ENCODE measurements around the gene ITGBL1. TPM values are rescaled to one million over a fixed set of nuclear protein-coding genes. Genes with fewer than 3 reads are reported as not detected.

Gene ITGBL1
- total and polyA plus RNA-seq, 2 of the 8 experiments (the other 6 are each of a cell fraction or from before 2014, with no cell fraction given) = not detected

GRCh38 chr13:101726681-101727080, 274.2 kb downstream of the ITGBL1 start:
- ChIA-PET POLR2A (ENCODE audit: partially characterized antibody) (no interaction called here), CTCF (ENCODE audit: partially characterized antibody) (no interaction called here)
- Histone ChIP-seq H2BK5ac (ENCODE audit: low read depth, low read length) (no peak overlapping the region), H2BK12ac (ENCODE audit: low read depth, low read length) (no peak overlapping the region), H3K18ac (ENCODE audit: extremely low read depth, low read length) (no peak overlapping the region), H2BK15ac (ENCODE audit: low read length) (no peak overlapping the region), H4K91ac (replicated peaks; ENCODE audit: insufficient read length, low read length) (no peak overlapping the region), H3K14ac (ENCODE audit: insufficient read length) (no peak overlapping the region), H3K79me2 (ENCODE audit: control insufficient read depth in 1 of 2, insufficient read depth in 2 of 2, low read length in 2 of 2) (no peaks in the 10 kb centered on the region), H3K9me3 (ENCODE audit: insufficient read depth in 2 of 2, low read depth in 1 of 2, low read length in 1 of 2) (no peaks in the 10 kb centered on the region), H4K5ac (ENCODE audit: insufficient read length, low read depth, low read length) (no peak overlapping the region), H3K4me2 (ENCODE audit: insufficient read depth in 1 of 2, low read depth in 2 of 2, low read length in 2 of 2) (no peak overlapping the region), H3K4me1 (replicated peaks in 1 of 4; ENCODE audit: control insufficient read depth in 3 of 4, insufficient read depth in 4 of 4, low read length in 3 of 4) (no peaks in the 10 kb centered on the region), H3K23me2 (ENCODE audit: low read depth, low read length) (no peaks in the 10 kb centered on the region), H3K9ac (replicated peaks in 1 of 4; ENCODE audit: extremely low read depth in 1 of 4, low read depth in 3 of 4, low read length in 3 of 4) (no peak overlapping the region), H3K56ac (replicated peaks; ENCODE audit: insufficient read length, low read depth, low read length) (no peak overlapping the region), H2BK120ac (replicated peaks; ENCODE audit: low read depth, low read length) (no peak overlapping the region), H3K27me3 (replicated peaks in 1 of 4; ENCODE audit: control insufficient read depth in 3 of 4, extremely low read depth in 1 of 4, insufficient read depth in 3 of 4, low read length in 3 of 4) (no peaks in the 10 kb centered on the region), H4K20me1 (replicated peaks in 1 of 2; ENCODE audit: control insufficient read depth in 1 of 2, insufficient read depth in 2 of 2, low read length in 2 of 2) (no peaks in the 10 kb centered on the region), H3K36me3 (ENCODE audit: control insufficient read depth in 2 of 4, insufficient read depth in 4 of 4, low read length in 3 of 4) (no peaks in the 10 kb centered on the region), H2AK5ac (ENCODE audit: low read depth, low read length) (no peak overlapping the region), H3K23ac (ENCODE audit: insufficient read length) (no peak overlapping the region), H3K4ac (replicated peaks; ENCODE audit: insufficient read length, low read depth, low read length) (no peak overlapping the region), H2AFZ (ENCODE audit: low read length) (no peak overlapping the region), H4K8ac (ENCODE audit: extremely low read depth, insufficient read depth, low read length) (no peak overlapping the region), H2BK20ac (ENCODE audit: low read length) (no peak overlapping the region), H3K79me1 (ENCODE audit: low read depth, low read length) (no peaks in the 10 kb centered on the region), H3K27ac (ENCODE audit: low read depth, low read length) (no peak overlapping the region), H3K4me3 (ENCODE audit: extremely low read depth in 1 of 4, insufficient read depth in 2 of 4, low read depth in 3 of 4, low read length in 4 of 4) (no peak overlapping the region)
- FAIRE-seq = no peak
- no peak for DNase-seq (ENCODE audit: low read depth in 1 of 2, low spot score in 2 of 2)
- WGBS, 2 experiments (ENCODE audit: extremely low coverage in 1 of 2, insufficient coverage in 1 of 2, insufficient read length in 1 of 2, insufficient replicate concordance in 2 of 2, low coverage in 1 of 2, low lambda C conversion rate in 2 of 2, missing lambda C conversion rate in 1 of 2) = 92% methylated on average over 2 of the region's 2 CpGs; no CpG with 5 or more reads in 1 of the 2 experiments
- no peak for TF ChIP-seq CREB1 (IDR thresholded peaks at IDR 0.05)
- TF ChIP-seq ASH2L (IDR thresholded peaks at IDR 0.05; ENCODE audit: low read length) = no peak
- TF ChIP-seq RNF2 (IDR thresholded peaks at IDR 0.05; ENCODE audit: borderline replicate concordance, low read depth, low read length, missing control alignments, poor library complexity, severe bottlenecking) = no peak
- TF ChIP-seq CBX5 (IDR thresholded peaks at IDR 0.05; ENCODE audit: low read depth, low read length) = no peak
- no peak for TF ChIP-seq TBP (IDR thresholded peaks at IDR 0.05; ENCODE audit: low read depth, low read length)
